ENCODE results near the gene FECH.

Gene FECH

DNA sequence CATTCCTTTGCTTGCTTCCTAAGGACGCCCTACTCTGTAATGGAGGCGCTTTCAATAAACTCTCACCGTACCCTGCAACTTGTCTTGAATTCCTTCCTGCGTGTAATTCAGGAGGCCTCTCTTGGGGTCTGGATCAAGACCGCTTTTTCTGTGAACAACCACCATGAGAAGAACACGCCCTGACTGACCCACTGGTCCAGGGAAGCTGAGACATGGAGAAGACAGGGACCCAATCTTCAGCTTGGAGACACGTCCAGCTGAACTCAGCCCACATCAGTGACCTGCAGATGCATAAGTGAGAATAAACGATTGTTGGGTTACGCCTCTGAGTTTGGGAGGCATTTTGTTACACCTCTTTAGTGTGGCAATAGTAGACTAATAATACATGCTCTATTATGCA lies 42.9 kb upstream of the FECH start:
- DNase-seq (ENCODE audit: low read depth): no peak
- peak overlapping the region; percentile 80 for H3K4me3 ChIP-seq (ENCODE audit: control insufficient read depth, low read depth, low read length)
- TF ChIP-seq, protein P1, sequence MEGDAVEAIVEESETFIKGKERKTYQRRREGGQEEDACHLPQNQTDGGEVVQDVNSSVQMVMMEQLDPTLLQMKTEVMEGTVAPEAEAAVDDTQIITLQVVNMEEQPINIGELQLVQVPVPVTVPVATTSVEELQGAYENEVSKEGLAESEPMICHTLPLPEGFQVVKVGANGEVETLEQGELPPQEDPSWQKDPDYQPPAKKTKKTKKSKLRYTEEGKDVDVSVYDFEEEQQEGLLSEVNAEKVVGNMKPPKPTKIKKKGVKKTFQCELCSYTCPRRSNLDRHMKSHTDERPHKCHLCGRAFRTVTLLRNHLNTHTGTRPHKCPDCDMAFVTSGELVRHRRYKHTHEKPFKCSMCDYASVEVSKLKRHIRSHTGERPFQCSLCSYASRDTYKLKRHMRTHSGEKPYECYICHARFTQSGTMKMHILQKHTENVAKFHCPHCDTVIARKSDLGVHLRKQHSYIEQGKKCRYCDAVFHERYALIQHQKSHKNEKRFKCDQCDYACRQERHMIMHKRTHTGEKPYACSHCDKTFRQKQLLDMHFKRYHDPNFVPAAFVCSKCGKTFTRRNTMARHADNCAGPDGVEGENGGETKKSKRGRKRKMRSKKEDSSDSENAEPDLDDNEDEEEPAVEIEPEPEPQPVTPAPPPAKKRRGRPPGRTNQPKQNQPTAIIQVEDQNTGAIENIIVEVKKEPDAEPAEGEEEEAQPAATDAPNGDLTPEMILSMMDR (conservative IDR thresholded peaks at IDR 0.05; ENCODE audit: control insufficient read depth, insufficient read depth, low read depth, low read length): no peak

DNA sequence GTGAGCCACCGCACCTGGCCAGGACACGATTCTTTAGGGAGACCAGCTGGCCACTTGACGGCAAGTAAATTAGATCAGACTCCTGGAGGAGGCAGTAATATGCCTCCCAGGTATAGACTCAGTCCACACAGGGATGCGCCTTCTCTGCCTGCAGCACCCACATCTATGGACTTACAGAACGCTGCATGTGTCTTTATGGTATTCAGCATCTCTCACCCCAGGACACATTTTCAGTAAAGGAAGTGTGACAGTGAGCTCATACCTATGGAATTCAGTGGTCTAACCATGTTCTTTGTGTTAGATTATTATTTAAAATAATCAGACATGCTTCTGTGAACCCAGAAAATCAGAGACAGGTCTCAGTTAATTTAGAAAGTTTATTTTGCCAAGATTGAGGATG lies 41.0 kb upstream of the FECH start:
- TF ChIP-seq, protein P1 (conservative IDR thresholded peaks at IDR 0.05; ENCODE audit: control insufficient read depth, insufficient read depth, low read depth, low read length): no peak
- no peak for DNase-seq (ENCODE audit: low read depth)

DNA sequence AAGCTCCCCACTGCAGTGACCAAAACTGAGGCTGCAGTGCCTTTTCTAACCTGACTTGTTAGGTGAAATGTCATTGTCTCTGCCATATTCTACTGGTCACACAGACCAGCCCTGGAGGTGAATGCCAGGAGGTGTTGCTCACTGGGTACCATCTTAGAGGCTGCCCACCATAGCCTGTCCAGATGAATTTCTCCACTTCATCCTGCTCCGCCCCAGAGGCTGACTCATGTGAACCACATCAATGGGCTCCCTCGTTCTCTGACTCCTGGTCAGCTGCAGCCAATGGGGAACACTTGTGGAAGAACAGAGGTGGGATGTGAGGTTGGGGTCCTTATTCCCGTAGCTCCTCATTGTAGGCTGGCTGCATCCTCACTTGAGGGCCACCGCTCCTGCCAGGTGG lies 38.5 kb upstream of the FECH start:
- TF ChIP-seq, protein P1 (conservative IDR thresholded peaks at IDR 0.05; ENCODE audit: control insufficient read depth, insufficient read depth, low read depth, low read length): no peak
- DNase-seq (ENCODE audit: low read depth): peak; percentile 66
- H3K4me3 ChIP-seq (ENCODE audit: control insufficient read depth, low read depth, low read length): no peak overlapping the region

More for the DNA sequence above, 41.0 kb upstream of the FECH start:
- H3K4me3 ChIP-seq (ENCODE audit: control insufficient read depth, low read depth, low read length): no peak overlapping the region

DNA sequence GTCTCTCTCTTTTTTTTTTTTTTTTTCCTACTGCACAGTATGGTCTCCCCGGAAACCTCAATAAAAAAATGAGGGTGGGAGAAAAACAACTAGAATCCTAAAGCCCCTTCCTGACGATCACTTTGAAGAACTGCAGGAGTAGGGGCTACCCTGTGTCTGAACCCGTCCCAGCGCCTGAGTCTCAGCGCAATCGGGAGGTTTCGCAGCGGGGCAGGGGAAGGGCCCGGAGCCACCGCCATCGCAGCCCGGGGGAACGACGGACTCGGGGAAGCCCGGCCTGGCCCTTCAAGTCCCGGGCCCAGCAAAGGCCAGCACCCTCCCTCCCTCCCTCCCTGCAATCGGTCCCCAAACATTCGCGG lies 34.7 kb upstream of the FECH start:
- TF ChIP-seq, protein P1 (conservative IDR thresholded peaks at IDR 0.05; ENCODE audit: control insufficient read depth, insufficient read depth, low read depth, low read length): no peak
- no peak for DNase-seq (ENCODE audit: low read depth)
- peak overlapping the region; percentile 93 for H3K4me3 ChIP-seq (ENCODE audit: control insufficient read depth, low read depth, low read length)

DNA sequence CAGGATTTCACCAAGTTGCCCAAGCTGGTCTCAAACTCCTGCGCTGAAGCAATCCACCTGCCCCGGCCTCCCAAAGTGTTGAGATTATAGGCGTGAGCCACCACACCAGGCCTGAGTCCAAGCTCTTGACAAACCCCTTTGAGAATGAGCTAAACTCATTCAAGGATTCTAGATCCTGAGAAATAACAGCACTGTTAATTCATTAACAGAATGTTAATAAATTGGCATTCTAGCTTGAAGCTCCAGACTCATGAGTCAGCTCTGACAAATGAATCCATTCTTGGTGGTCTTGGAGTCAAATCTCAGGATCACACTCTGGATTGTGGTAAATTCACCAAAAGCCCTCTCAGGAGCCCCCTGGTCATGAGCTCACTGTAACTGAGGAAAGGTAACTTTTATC lies 33.4 kb upstream of the FECH start:
- no peak for DNase-seq (ENCODE audit: low read depth)
- TF ChIP-seq, protein P1 (conservative IDR thresholded peaks at IDR 0.05; ENCODE audit: control insufficient read depth, insufficient read depth, low read depth, low read length): no peak
- no peak overlapping the region for H3K4me3 ChIP-seq (ENCODE audit: control insufficient read depth, low read depth, low read length)

DNA sequence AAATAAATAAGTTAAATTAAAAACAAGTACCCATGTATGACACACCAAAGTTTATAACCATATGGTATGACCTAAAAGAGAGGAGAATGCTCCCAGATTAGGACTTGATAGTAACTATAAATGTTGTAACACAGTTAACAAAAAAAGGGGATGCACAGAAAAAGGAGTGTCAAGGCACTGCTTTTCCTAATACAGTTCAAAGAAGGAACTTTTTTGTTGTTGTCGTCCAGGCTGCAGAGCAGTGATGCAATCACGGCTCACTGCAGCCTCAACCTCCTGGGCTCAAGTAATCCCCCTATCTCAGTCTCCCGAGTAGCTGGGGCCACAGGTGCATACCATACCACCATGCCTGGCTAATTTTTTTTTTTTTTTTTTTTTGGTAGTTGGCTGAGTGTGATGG lies 32.4 kb upstream of the FECH start:
- no peak for DNase-seq (ENCODE audit: low read depth)
- TF ChIP-seq, protein P1 (conservative IDR thresholded peaks at IDR 0.05; ENCODE audit: control insufficient read depth, insufficient read depth, low read depth, low read length): no peak
- H3K4me3 ChIP-seq (ENCODE audit: control insufficient read depth, low read depth, low read length): no peak overlapping the region

DNA sequence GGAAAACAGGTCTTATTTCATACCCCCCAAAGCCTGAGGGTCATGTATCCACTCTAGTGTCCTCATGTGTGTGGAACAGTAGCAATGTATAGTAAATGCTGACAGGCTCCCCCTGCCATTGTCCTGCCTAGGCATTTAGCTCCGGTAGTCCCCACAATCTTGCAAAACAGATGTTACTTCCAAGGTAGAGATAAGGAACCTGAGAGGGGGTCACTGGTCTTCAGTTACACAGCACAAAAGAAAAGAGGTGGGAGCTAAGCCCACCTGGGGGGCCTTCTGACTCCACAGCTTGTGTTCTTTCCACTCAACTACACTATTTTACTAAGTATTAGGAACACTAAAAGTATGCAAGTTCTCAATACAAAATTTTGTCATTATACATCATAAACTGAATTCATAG lies 17.4 kb upstream of the FECH start:
- no peak for DNase-seq (ENCODE audit: low read depth)
- TF ChIP-seq, protein P1 (conservative IDR thresholded peaks at IDR 0.05; ENCODE audit: control insufficient read depth, insufficient read depth, low read depth, low read length): no peak
- H3K4me3 ChIP-seq (ENCODE audit: control insufficient read depth, low read depth, low read length): no peak overlapping the region
